ENCODE measurements around the gene HIGD1A. TPM values are rescaled to one million over a fixed set of nuclear protein-coding genes. Genes with fewer than 3 reads are reported as not detected.

HIGD1A gene
- total and polyA plus RNA-seq, 2 experiments from 2014 or later: 102 to 144 TPM

DNA sequence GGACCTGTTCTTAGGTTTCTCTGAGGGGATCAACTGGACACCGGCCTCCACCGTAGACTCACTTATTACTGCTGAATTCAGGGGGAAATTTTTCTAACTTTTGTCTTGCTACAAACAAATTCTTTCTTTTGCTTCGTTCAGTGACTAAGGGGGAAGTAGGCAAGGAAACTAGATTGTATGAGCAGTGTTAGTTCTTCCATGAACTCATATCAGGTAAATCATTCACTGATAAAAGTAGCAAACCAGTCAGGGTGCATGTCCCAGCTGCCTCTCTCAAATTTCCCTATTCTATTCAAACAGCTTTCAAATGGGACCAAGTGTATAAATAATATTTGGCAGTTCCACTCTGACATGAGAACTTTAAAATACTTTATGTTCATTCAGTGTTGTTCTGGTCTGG is 23.9 kb downstream of the HIGD1A start:
- H3K4me3 Mint-ChIP-seq: no peak overlapping the region
- Histone ChIP-seq H3K4me3 (no peak overlapping the region), H3K27ac (ENCODE audit: low read depth) (no peak overlapping the region), H3K27me3 (ENCODE audit: insufficient read depth) (no peaks in the 10 kb centered on the region), H3K79me2 (replicated peaks; ENCODE audit: insufficient read depth) (no peaks in the 10 kb centered on the region; the same call in 1 of the 2 replicates), H3K4me2 (no peak overlapping the region), H3K4me1 (ENCODE audit: insufficient read depth) (no peaks in the 10 kb centered on the region), H2AFZ (no peak overlapping the region), H4K20me1 (replicated peaks; ENCODE audit: insufficient read depth) (peaks cover 3% of the 10 kb centered on the region; the same call in 1 of the 2 replicates), H3F3A (replicated peaks; ENCODE audit: low read depth) (no peaks in the 10 kb centered on the region), H3K36me3 (ENCODE audit: insufficient read depth) (peaks cover 4% of the 10 kb centered on the region; the same call in 1 of the 2 replicates), H3K9me2 (ENCODE audit: insufficient read depth) (no peaks in the 10 kb centered on the region)
- DNase-seq (ENCODE audit: low spot score) (no peak), ATAC-seq (no peak)
- peaks cover 2% of the 10 kb centered on the region for H3K27me3 Mint-ChIP-seq (ENCODE audit: insufficient read depth, low read depth, poor library complexity)
- H3K27ac Mint-ChIP-seq: no peak overlapping the region
- H3K4me1 Mint-ChIP-seq: no peaks in the 10 kb centered on the region; the same call in 2 of the 3 replicates
- H3K9me3 Mint-ChIP-seq: no peaks in the 10 kb centered on the region; the same call in 2 of the 3 replicates
- TF ChIP-seq CREB1 (CRISPR knock-in tag; IDR thresholded peaks at IDR 0.05; ENCODE audit: low read depth) (no peak), EZH2 (IDR thresholded peaks at IDR 0.05; ENCODE audit: low read depth, unreplicated experiment) (no peak), ZNF114 (CRISPR knock-in tag; IDR thresholded peaks at IDR 0.05) (no peak), NANOG (IDR thresholded peaks at IDR 0.05; ENCODE audit: borderline replicate concordance) (no peak), STAT1 (IDR thresholded peaks at IDR 0.05; ENCODE audit: unreplicated experiment) (no peak), POLR2AphosphoS5 (IDR thresholded peaks at IDR 0.05; ENCODE audit: low read depth) (no peak), JUNB (IDR thresholded peaks at IDR 0.05; ENCODE audit: unreplicated experiment) (no peak), EZH2phosphoT487 (IDR thresholded peaks at IDR 0.05; ENCODE audit: unreplicated experiment) (no peak), ZNF331 (CRISPR knock-in tag; IDR thresholded peaks at IDR 0.05; ENCODE audit: low read depth) (no peak)
- TF ChIP-seq, protein P1, sequence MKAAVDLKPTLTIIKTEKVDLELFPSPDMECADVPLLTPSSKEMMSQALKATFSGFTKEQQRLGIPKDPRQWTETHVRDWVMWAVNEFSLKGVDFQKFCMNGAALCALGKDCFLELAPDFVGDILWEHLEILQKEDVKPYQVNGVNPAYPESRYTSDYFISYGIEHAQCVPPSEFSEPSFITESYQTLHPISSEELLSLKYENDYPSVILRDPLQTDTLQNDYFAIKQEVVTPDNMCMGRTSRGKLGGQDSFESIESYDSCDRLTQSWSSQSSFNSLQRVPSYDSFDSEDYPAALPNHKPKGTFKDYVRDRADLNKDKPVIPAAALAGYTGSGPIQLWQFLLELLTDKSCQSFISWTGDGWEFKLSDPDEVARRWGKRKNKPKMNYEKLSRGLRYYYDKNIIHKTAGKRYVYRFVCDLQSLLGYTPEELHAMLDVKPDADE (IDR thresholded peaks at IDR 0.05): no peak
- TF ChIP-seq, protein P2, sequence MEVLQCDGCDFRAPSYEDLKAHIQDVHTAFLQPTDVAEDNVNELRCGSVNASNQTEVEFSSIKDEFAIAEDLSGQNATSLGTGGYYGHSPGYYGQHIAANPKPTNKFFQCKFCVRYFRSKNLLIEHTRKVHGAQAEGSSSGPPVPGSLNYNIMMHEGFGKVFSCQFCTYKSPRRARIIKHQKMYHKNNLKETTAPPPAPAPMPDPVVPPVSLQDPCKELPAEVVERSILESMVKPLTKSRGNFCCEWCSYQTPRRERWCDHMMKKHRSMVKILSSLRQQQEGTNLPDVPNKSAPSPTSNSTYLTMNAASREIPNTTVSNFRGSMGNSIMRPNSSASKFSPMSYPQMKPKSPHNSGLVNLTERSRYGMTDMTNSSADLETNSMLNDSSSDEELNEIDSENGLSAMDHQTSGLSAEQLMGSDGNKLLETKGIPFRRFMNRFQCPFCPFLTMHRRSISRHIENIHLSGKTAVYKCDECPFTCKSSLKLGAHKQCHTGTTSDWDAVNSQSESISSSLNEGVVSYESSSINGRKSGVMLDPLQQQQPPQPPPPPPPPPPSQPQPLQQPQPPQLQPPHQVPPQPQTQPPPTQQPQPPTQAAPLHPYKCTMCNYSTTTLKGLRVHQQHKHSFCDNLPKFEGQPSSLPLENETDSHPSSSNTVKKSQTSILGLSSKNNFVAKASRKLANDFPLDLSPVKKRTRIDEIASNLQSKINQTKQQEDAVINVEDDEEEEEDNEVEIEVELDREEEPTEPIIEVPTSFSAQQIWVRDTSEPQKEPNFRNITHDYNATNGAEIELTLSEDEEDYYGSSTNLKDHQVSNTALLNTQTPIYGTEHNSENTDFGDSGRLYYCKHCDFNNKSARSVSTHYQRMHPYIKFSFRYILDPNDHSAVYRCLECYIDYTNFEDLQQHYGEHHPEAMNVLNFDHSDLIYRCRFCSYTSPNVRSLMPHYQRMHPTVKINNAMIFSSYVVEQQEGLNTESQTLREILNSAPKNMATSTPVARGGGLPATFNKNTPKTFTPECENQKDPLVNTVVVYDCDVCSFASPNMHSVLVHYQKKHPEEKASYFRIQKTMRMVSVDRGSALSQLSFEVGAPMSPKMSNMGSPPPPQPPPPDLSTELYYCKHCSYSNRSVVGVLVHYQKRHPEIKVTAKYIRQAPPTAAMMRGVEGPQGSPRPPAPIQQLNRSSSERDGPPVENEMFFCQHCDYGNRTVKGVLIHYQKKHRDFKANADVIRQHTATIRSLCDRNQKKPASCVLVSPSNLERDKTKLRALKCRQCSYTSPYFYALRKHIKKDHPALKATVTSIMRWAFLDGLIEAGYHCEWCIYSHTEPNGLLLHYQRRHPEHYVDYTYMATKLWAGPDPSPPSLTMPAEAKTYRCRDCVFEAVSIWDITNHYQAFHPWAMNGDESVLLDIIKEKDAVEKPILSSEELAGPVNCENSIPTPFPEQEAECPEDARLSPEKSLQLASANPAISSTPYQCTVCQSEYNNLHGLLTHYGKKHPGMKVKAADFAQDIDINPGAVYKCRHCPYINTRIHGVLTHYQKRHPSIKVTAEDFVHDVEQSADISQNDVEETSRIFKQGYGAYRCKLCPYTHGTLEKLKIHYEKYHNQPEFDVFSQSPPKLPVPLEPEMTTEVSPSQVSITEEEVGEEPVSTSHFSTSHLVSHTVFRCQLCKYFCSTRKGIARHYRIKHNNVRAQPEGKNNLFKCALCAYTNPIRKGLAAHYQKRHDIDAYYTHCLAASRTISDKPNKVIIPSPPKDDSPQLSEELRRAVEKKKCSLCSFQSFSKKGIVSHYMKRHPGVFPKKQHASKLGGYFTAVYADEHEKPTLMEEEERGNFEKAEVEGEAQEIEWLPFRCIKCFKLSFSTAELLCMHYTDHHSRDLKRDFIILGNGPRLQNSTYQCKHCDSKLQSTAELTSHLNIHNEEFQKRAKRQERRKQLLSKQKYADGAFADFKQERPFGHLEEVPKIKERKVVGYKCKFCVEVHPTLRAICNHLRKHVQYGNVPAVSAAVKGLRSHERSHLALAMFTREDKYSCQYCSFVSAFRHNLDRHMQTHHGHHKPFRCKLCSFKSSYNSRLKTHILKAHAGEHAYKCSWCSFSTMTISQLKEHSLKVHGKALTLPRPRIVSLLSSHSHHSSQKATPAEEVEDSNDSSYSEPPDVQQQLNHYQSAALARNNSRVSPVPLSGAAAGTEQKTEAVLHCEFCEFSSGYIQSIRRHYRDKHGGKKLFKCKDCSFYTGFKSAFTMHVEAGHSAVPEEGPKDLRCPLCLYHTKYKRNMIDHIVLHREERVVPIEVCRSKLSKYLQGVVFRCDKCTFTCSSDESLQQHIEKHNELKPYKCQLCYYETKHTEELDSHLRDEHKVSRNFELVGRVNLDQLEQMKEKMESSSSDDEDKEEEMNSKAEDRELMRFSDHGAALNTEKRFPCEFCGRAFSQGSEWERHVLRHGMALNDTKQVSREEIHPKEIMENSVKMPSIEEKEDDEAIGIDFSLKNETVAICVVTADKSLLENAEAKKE (CRISPR knock-in tag; IDR thresholded peaks at IDR 0.05): no peak
- TF ChIP-seq, protein P3, sequence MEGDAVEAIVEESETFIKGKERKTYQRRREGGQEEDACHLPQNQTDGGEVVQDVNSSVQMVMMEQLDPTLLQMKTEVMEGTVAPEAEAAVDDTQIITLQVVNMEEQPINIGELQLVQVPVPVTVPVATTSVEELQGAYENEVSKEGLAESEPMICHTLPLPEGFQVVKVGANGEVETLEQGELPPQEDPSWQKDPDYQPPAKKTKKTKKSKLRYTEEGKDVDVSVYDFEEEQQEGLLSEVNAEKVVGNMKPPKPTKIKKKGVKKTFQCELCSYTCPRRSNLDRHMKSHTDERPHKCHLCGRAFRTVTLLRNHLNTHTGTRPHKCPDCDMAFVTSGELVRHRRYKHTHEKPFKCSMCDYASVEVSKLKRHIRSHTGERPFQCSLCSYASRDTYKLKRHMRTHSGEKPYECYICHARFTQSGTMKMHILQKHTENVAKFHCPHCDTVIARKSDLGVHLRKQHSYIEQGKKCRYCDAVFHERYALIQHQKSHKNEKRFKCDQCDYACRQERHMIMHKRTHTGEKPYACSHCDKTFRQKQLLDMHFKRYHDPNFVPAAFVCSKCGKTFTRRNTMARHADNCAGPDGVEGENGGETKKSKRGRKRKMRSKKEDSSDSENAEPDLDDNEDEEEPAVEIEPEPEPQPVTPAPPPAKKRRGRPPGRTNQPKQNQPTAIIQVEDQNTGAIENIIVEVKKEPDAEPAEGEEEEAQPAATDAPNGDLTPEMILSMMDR (conservative IDR thresholded peaks at IDR 0.05; ENCODE audit: low read depth in 2 of 2): no peak
- TF ChIP-seq, protein P4, sequence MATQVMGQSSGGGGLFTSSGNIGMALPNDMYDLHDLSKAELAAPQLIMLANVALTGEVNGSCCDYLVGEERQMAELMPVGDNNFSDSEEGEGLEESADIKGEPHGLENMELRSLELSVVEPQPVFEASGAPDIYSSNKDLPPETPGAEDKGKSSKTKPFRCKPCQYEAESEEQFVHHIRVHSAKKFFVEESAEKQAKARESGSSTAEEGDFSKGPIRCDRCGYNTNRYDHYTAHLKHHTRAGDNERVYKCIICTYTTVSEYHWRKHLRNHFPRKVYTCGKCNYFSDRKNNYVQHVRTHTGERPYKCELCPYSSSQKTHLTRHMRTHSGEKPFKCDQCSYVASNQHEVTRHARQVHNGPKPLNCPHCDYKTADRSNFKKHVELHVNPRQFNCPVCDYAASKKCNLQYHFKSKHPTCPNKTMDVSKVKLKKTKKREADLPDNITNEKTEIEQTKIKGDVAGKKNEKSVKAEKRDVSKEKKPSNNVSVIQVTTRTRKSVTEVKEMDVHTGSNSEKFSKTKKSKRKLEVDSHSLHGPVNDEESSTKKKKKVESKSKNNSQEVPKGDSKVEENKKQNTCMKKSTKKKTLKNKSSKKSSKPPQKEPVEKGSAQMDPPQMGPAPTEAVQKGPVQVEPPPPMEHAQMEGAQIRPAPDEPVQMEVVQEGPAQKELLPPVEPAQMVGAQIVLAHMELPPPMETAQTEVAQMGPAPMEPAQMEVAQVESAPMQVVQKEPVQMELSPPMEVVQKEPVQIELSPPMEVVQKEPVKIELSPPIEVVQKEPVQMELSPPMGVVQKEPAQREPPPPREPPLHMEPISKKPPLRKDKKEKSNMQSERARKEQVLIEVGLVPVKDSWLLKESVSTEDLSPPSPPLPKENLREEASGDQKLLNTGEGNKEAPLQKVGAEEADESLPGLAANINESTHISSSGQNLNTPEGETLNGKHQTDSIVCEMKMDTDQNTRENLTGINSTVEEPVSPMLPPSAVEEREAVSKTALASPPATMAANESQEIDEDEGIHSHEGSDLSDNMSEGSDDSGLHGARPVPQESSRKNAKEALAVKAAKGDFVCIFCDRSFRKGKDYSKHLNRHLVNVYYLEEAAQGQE (IDR thresholded peaks at IDR 0.05; ENCODE audit: unreplicated experiment): no peak
- H3K36me3 Mint-ChIP-seq (ENCODE audit: low read depth): peaks cover 18% of the 10 kb centered on the region; the same call in 2 of the 3 replicates
